T-helper 1 cell treated with Interleukin-12 subunit alpha and Interleukin-12 subunit beta and Interleukin-4 antibody, amounts not matched to agents 30 ng/mL and 1 ng/mL, for 36 hours (primary cell): ENCODE results near the gene RASA3. TPM values are rescaled to one million over a fixed set of nuclear protein-coding genes. Genes with fewer than 3 reads are reported as not detected.
"Not testable (repeated sequence)": the region's sequence is repeated elsewhere in the genome, so short reads cannot be mapped to it uniquely, and the experiment has no call there.

Source experiments
- intact Hi-C: fragments of 100-400 bp; cut with micrococcal nuclease; formaldehyde crosslinking; loops from one replicate; pipeline ENCODE4 v1.15.1; 2024
- total RNA-seq: library from RNA; stranded (reverse); gene quantifications from 2 replicates; pipeline ENCODE4 v1.2.3, GENCODE V29; 2022

Gene RASA3
- total RNA-seq, 1 donor from 2014 or later: 99.4 TPM

- intact Hi-C loops: no loop called here
These were observed 136.1 kb downstream of the RASA3 start for GRCh38 chr13:113996081-113996911.

- intact Hi-C loops: no loop called here
These were observed 137.3 kb downstream of the RASA3 start for GRCh38 chr13:113995051-113995601.

- intact Hi-C loops: no loop called here
These were observed 140.0 kb downstream of the RASA3 start for GRCh38 chr13:113992276-113993005.

- intact Hi-C loops: no loop called here
These were observed 140.7 kb downstream of the RASA3 start for GRCh38 chr13:113991676-113992179.

GRCh38 chr13:113991191-113991669, 141.2 kb downstream of the RASA3 start:
- intact Hi-C loops: no loop called here

GRCh38 chr13:113990321-113990837, 142.0 kb downstream of the RASA3 start:
- intact Hi-C loops: no loop called here

GRCh38 chr13:113989585-113990300, 142.7 kb downstream of the RASA3 start:
- intact Hi-C loops: no loop called here

GRCh38 chr13:113988859-113989258, 143.6 kb downstream of the RASA3 start:
- intact Hi-C loops: not testable (repeated sequence)

GRCh38 chr13:113982296-113982661, 150.1 kb downstream of the RASA3 start:
- intact Hi-C loops: no loop called here

- intact Hi-C loops: no loop called here
These were observed 150.7 kb downstream of the RASA3 start for GRCh38 chr13:113981611-113982295.

GRCh38 chr13:113981194-113981605, 151.2 kb downstream of the RASA3 start:
- intact Hi-C loops: no loop called here

- intact Hi-C loops: no loop called here
These were observed 151.8 kb downstream of the RASA3 start for GRCh38 chr13:113980489-113981064.

- intact Hi-C loops: no loop called here
These were observed 152.5 kb downstream of the RASA3 start for GRCh38 chr13:113979791-113980471.

GRCh38 chr13:113978741-113979481, 153.5 kb downstream of the RASA3 start:
- intact Hi-C loops: no loop called here

GRCh38 chr13:113977976-113978375, 154.4 kb downstream of the RASA3 start:
- intact Hi-C loops: no loop called here

GRCh38 chr13:113976711-113977684, 155.4 kb downstream of the RASA3 start:
- intact Hi-C loops: no loop called here

GRCh38 chr13:113975416-113975815, 157.0 kb downstream of the RASA3 start:
- intact Hi-C loops: no loop called here
